Stomach smooth muscle (tissue), 2 donors: ENCODE results near the gene TEAD1.

ENCODE experiments used
- H3K27ac ChIP-seq: one replicate; pipeline ENCODE4 v1.7.0; 2013; ENCODE audit warnings: mild to moderate bottlenecking, low read length, inconsistent platforms
- H3K27me3 ChIP-seq, 2 donors: one replicate each; pipeline ENCODE4 v1.7.0; 2013; ENCODE audit warnings: low read length in 2 of 2; ENCODE audit not compliant: insufficient read depth in 2 of 2, control insufficient read depth in 1 of 2
- H3K36me3 ChIP-seq, 2 donors: one replicate each; pipeline ENCODE4 v1.7.0; 2013; ENCODE audit warnings: low read length in 2 of 2; ENCODE audit not compliant: control insufficient read depth in 2 of 2, insufficient read depth in 2 of 2
- H3K4me1 ChIP-seq: one replicate; pipeline ENCODE4 v1.7.0; 2013; ENCODE audit warnings: low read length; ENCODE audit not compliant: control insufficient read depth, insufficient read depth
- H3K4me3 ChIP-seq, 2 donors: one replicate each; pipeline ENCODE4 v1.7.0; 2013; ENCODE audit warnings: low read length in 2 of 2
- H3K9ac ChIP-seq, 2 donors: one replicate each; pipeline ENCODE4 v1.7.0; 2013; ENCODE audit warnings: low read length in 2 of 2, mild to moderate bottlenecking in 1 of 2
- H3K9me3 ChIP-seq, 2 donors: one replicate each; pipeline ENCODE4 v1.7.0; 2013; ENCODE audit warnings: low read length in 2 of 2; ENCODE audit not compliant: control insufficient read depth in 2 of 2
- donor health status: healthy.
- donor health status: Pancreatic carcinoma.

Gene TEAD1

DNA sequence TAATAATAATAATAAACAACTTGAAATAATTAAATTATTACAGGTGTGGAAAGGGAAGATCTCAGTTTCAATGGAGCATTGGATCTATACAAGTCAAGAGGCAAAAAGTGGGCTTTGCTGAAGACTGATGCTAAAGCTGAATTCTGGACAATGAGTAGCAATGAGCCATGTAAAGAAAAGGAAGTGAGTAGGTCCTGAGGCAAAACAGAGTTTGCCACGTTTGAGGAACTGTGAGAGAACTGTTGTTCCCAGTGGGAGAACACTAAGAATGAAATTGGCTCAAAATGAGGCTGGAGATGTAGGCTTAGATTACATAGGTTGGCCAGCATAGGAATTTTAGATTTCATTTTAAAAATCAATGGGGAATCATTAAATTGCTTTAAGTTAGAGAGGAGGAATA lies 33.9 kb upstream of the TEAD1 start:
- peaks cover 2% of the 10 kb centered on the region for H3K4me1 ChIP-seq
- no peaks in the 10 kb centered on the region for H3K9me3 ChIP-seq
- no peak overlapping the region for H3K27ac ChIP-seq

DNA sequence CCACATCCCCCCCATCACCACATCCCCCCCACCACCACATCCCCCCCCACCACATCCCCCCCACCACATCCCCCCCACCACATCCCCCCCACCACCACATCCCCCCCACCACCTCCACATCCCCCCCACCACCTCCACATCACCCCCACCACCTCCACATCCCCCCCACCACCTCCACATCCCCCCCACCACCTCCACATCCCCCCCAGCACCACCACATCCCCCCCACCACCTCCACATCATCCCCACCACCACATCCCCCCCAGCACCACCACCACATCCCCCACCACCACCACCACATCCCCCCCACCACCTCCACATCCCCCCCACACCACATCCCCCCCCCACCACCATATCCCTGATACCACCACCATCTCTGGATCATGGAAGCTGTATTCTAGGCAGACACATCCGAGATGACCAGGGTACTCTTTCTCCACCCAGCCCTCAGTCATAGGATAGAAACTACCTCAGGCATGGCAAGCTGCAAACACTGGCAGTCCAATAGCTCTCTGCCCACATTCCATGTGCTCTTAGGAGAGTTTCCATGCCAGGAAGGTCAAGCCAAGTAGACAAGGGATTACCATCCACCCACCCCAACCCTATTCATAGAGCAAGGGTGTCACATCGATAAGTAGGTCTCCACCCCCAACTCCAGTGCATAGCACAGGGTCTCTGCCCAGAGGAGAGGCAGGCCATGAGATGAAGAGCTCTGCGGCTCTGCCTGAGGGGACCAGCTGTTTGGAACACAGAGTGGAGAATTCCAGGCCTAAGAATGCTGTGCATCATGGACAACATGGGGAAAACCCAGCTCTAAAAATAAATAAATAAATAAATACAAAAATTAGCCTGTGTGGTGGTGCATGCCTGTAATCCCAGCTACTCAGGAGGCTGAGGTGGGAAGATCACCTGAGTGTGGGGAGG lies 33.0 kb upstream of the TEAD1 start:
- Histone ChIP-seq H3K9me3 (no peaks in the 10 kb centered on the region), H3K36me3 (no peaks in the 10 kb centered on the region), H3K4me3 (no peak overlapping the region), H3K27me3 (no peaks in the 10 kb centered on the region), H3K4me1 (peaks cover 2% of the 10 kb centered on the region), H3K27ac (no peak overlapping the region), H3K9ac (no peak overlapping the region)

More for the DNA sequence above, 33.9 kb upstream of the TEAD1 start:
- H3K4me3 ChIP-seq: no peak overlapping the region
- no peak overlapping the region for H3K9ac ChIP-seq
- H3K27me3 ChIP-seq: no peaks in the 10 kb centered on the region
- H3K36me3 ChIP-seq: no peaks in the 10 kb centered on the region

DNA sequence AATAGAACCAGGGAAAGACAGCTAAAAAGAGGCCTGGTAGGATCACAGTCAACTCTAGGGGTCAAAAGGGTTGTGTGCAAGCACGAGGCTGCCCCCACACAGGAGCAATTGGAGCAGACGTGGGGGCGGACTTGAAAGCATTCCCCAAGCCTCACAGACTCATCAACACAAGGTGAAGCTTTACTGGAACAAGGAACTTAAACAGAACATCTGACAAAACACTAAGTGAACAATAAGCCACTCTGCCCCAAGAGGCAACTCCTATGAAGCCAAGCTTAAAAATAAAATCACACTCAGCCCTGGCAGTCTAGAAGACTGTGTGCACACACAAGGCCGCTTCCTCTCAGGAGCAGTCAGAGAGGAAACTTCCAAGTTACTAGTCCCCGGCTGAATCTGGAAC lies 32.2 kb upstream of the TEAD1 start:
- Histone ChIP-seq H3K27ac (no peak overlapping the region), H3K4me3 (no peak overlapping the region), H3K9me3 (no peaks in the 10 kb centered on the region), H3K27me3 (no peaks in the 10 kb centered on the region), H3K9ac (no peak overlapping the region), H3K4me1 (peaks cover 2% of the 10 kb centered on the region), H3K36me3 (no peaks in the 10 kb centered on the region)

DNA sequence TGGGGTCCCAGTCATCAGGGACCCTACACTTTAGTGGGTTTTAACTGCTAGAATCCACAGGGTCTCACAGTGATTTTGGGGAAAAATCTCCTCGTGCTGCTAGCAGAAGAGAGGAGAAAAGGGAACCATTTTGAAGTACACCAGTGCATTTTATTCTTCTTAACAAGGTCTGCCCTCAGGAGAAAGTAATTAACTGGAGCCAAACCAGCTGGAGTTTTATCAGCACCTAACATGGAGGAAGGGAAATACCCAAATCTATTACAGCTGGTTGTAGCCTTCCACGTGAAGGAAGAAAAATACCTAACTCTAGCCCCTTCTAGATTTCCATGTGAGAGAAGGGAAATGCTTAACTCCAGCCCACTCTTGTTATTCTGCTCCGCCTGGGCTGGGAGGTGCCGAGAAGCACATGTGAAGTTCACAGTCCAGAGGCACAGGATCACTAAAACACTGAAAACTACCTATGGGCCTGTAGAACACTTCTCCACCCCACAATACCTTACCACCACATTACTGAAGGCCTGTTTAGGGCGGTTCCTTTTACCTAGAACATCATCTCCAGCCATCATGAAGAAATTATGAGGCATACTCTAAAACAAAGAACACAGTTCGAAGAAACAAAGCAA lies 31.3 kb upstream of the TEAD1 start:
- Histone ChIP-seq H3K9ac (no peak overlapping the region), H3K9me3 (no peaks in the 10 kb centered on the region)

DNA sequence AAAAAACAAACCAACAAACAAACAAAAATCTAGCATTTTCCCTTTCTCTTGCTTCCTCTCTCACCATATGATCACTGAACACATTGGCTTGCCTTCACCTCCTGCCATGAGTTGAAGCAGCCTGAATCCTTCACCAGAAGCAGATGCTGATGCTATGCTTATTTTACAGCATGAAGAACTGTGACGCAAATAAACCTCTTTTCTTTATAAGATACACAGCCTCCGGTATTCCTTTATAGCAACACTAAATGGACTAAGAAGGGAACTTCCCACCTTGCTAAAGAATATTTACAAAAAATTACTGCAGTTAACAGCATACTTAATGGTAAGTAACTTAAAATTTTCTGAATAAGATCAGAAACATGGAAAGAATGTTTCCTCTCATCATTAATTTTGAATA lies 27.7 kb upstream of the TEAD1 start:
- H3K9me3 ChIP-seq: no peaks in the 10 kb centered on the region
- no peak overlapping the region for H3K9ac ChIP-seq
- H3K4me3 ChIP-seq: no peak overlapping the region
- no peak overlapping the region for H3K27ac ChIP-seq
- H3K27me3 ChIP-seq: no peaks in the 10 kb centered on the region
- H3K36me3 ChIP-seq: no peaks in the 10 kb centered on the region
- peaks cover 2% of the 10 kb centered on the region for H3K4me1 ChIP-seq

More for the DNA sequence above, 31.3 kb upstream of the TEAD1 start:
- Histone ChIP-seq H3K27me3 (no peaks in the 10 kb centered on the region), H3K27ac (no peak overlapping the region), H3K36me3 (no peaks in the 10 kb centered on the region), H3K4me3 (no peak overlapping the region), H3K4me1 (peaks cover 2% of the 10 kb centered on the region)

DNA sequence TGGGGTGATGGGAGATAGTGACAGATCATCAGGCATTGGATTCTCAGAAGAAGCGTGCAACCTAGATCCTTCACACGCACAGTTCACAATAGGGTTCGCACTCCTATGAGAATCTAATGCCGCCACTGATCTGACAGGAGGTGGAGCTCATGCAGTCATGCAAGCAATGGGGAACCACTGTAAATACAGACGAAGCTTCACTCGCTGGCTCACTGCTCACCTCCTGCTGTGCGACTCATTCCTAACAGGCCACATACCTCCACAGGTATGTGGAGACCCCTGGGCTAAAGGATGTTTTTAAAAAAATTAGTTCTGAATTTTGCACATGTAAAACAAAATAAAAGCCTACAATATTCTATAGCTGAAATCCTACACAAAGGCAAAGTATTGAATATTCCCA lies 20.5 kb upstream of the TEAD1 start:
- H3K9ac ChIP-seq: no peak overlapping the region
- H3K4me3 ChIP-seq: no peak overlapping the region
- H3K27me3 ChIP-seq: no peaks in the 10 kb centered on the region
- no peaks in the 10 kb centered on the region for H3K4me1 ChIP-seq
- H3K9me3 ChIP-seq: peaks cover 0 to 4% of the 10 kb centered on the region in 2 donors
- H3K36me3 ChIP-seq: no peaks in the 10 kb centered on the region
- no peak overlapping the region for H3K27ac ChIP-seq

DNA sequence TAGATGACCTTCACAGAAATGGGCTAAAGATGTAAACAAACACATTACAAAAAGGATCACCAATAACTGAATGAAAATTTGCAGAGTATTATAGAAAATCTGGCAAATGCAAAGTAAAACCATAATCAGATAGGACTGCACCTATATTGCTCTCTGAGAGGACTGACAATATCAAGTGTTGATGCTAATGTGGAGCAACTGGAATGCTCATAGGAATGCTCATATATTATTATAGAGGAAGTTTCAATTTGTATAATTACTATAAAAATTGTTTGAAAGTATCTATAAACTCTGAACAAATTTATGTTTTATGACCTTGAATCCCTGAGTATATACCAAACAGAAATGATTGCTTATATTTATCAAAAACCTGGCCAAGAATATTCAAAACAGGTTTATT lies 18.4 kb upstream of the TEAD1 start:
- no peak overlapping the region for H3K4me3 ChIP-seq
- H3K4me1 ChIP-seq: no peaks in the 10 kb centered on the region
- H3K9ac ChIP-seq: no peak overlapping the region
- no peaks in the 10 kb centered on the region for H3K36me3 ChIP-seq
- H3K27me3 ChIP-seq: no peaks in the 10 kb centered on the region
- H3K9me3 ChIP-seq: peaks cover 0 to 4% of the 10 kb centered on the region in 2 donors
- H3K27ac ChIP-seq: no peak overlapping the region

DNA sequence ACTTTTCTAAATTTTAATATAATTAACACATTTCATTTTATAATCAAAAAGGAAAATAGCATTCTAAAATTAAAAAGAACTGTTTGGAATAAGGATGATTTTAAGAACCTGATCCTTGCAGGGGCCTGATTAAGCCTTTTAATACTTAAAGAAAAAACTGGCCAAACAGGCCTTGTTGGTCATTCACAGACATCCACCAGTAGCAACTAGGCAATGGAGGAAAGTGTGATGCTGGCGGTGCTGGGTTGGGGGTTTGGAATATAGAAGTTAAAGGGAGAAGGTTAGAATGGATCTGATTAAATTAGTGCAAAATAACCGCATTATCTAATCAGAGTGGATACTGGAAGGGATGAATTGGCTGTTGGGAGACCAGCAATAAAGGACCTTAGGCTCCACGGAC lies 16.9 kb upstream of the TEAD1 start:
- Histone ChIP-seq H3K27me3 (no peaks in the 10 kb centered on the region), H3K4me3 (no peak overlapping the region), H3K9me3 (peaks cover 0 to 4% of the 10 kb centered on the region in 2 donors), H3K27ac (no peak overlapping the region), H3K36me3 (no peaks in the 10 kb centered on the region), H3K9ac (no peak overlapping the region), H3K4me1 (no peaks in the 10 kb centered on the region)

DNA sequence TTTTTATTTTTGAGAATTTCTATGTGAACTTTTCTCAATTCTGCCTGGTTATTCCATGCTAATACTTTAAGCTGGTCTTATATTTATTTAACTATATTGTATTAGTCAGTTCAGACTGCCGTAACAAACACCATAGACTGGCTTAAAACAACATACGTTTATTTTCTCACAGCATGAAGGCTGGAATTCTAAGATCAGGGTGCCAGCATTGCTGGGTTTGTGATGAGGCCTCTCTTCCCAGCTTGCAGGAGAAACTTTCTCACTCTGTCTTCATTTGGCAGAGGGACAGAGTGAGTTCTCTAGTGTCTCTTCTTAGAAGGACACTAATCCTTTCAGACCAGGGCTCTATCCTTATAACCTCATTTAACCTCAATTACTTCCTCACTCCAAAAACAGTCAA lies 16.2 kb upstream of the TEAD1 start:
- Histone ChIP-seq H3K4me3 (no peak overlapping the region), H3K27ac (no peak overlapping the region), H3K27me3 (no peaks in the 10 kb centered on the region), H3K36me3 (no peaks in the 10 kb centered on the region), H3K9me3 (peaks cover 0 to 4% of the 10 kb centered on the region in 2 donors), H3K4me1 (no peaks in the 10 kb centered on the region), H3K9ac (no peak overlapping the region)

DNA sequence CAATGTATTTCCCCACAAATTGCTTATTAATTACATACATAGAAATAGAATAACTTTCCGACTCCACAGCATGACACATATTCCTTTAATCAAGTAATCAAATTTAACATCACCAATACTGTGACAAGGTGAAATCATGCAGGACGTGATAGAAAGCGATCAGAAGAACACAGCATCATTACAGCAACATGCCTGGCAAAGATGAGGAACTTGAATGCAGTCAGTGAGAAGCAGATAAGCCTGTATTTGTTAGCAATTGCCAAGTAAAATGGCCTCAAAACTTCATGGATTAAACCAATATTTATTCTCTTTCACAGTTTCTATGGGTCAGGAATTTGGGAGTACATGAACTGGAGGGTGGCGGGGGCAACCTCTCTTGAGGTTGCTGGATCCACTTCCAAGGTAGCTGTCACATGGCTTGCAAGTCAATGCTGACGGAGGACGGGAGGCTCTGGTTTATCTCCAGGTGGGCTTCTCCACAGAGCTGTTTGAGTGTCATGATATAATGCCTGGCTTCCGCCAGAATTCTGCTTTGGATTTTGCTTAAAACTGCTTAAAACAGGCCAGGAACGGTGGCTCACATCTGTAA lies 12.0 kb upstream of the TEAD1 start:
- H3K4me3 ChIP-seq: no peak overlapping the region

More for the DNA sequence above, 12.0 kb upstream of the TEAD1 start:
- no peaks in the 10 kb centered on the region for H3K36me3 ChIP-seq
- H3K9me3 ChIP-seq: no peaks in the 10 kb centered on the region
- H3K27ac ChIP-seq: no peak overlapping the region
- H3K4me1 ChIP-seq: no peaks in the 10 kb centered on the region
- no peak overlapping the region for H3K9ac ChIP-seq
- no peaks in the 10 kb centered on the region for H3K27me3 ChIP-seq
